CD14-positive monocyte (primary cell): Measurements from ENCODE around the gene CCBE1. TPM values are rescaled to one million over a fixed set of nuclear protein-coding genes. Genes with fewer than 3 reads are reported as not detected.

Source experiments
- DNase-seq, 3 donors: peaks; one replicate each; pipeline ENCODE4 v3.0.0-alpha.2; 2011 to 2022
- H2AFZ ChIP-seq: 2 replicates; pipeline ENCODE4 v1.6.0; 2012; ENCODE audit warnings: mild to moderate bottlenecking, low read depth, low read length, inconsistent platforms; ENCODE audit not compliant: insufficient read depth, poor library complexity, severe bottlenecking
- H3K27ac ChIP-seq, 2 donors: 1 replicate in 1 of 2; 2 replicates in 1 of 2; pipeline ENCODE4 v1.5.1; 2012 to 2013; ENCODE audit warnings: low read length in 2 of 2, control low read depth in 1 of 2, inconsistent platforms in 1 of 2, low read depth in 1 of 2, mild to moderate bottlenecking in 1 of 2
- H3K27me3 ChIP-seq, 2 donors: one replicate each; pipeline versions ENCODE4 v1.6.0 to v1.6.1; 2011 to 2013; ENCODE audit warnings: low read length in 2 of 2; ENCODE audit not compliant: control insufficient read depth in 2 of 2, insufficient read depth in 2 of 2
- H3K36me3 ChIP-seq, 2 donors: replicated peaks in 1 of 2; 1 replicate in 1 of 2; 2 replicates in 1 of 2; pipeline versions ENCODE4 v1.5.1 to v1.6.1; 2012 to 2013; ENCODE audit warnings: low read length in 2 of 2, control low read depth in 1 of 2, inconsistent platforms in 1 of 2, mild to moderate bottlenecking in 1 of 2; ENCODE audit not compliant: insufficient read depth in 2 of 2, control insufficient read depth in 1 of 2
- H3K4me1 ChIP-seq, 2 donors: 1 replicate in 1 of 2; 2 replicates in 1 of 2; pipeline versions ENCODE4 v1.5.1 to v1.6.1; 2012 to 2013; ENCODE audit warnings: low read length in 2 of 2, control low read depth in 1 of 2, inconsistent platforms in 1 of 2, mild to moderate bottlenecking in 1 of 2, moderate library complexity in 1 of 2; ENCODE audit not compliant: insufficient read depth in 2 of 2, control insufficient read depth in 1 of 2
- H3K4me2 ChIP-seq: replicated peaks from 2 replicates; pipeline ENCODE3; 2012; ENCODE audit warnings: low read length, moderate library complexity, mild to moderate bottlenecking; ENCODE audit not compliant: poor library complexity, severe bottlenecking; ENCODE audit errors: extremely low read depth
- H3K4me3 ChIP-seq, 3 experiments: fragments of 200-600 bp in 1 of 3; sonication (generic) in 1 of 3; replicated peaks in 1 of 3; 1 replicate in 2 of 3; 2 replicates in 1 of 3; pipeline ENCODE4 v1.5.1; 2011 to 2013; ENCODE audit warnings: low read length in 3 of 3, mild to moderate bottlenecking in 3 of 3, control low read depth in 2 of 3, low read depth in 2 of 3, inconsistent platforms in 1 of 3, moderate library complexity in 1 of 3
- H3K79me2 ChIP-seq: 2 replicates; pipeline ENCODE4 v1.6.0; 2012; ENCODE audit warnings: mild to moderate bottlenecking, control low read depth, inconsistent platforms, low read length, moderate library complexity; ENCODE audit not compliant: insufficient read depth
- H3K9ac ChIP-seq: 2 replicates; pipeline ENCODE4 v1.6.0; 2017; ENCODE audit warnings: low read length, mild to moderate bottlenecking; ENCODE audit not compliant: insufficient read depth, poor library complexity, severe bottlenecking
- H3K9me3 ChIP-seq, 2 donors: replicated peaks in 1 of 2; 1 replicate in 1 of 2; 2 replicates in 1 of 2; pipeline versions ENCODE4 v1.5.1 to v1.6.1; 2012 to 2013; ENCODE audit warnings: low read length in 2 of 2, control low read depth in 1 of 2; ENCODE audit not compliant: control insufficient read depth in 1 of 2, insufficient read depth in 1 of 2
- H4K20me1 ChIP-seq: 2 replicates; pipeline ENCODE4 v1.6.0; 2012; ENCODE audit warnings: mild to moderate bottlenecking, low read length, control low read depth, moderate library complexity; ENCODE audit not compliant: insufficient read depth
- H3K27ac Mint-ChIP-seq, 7 donors: one replicate each; pipeline ENCODE4 v1.8.0; 2020; ENCODE audit warnings: mild to moderate bottlenecking in 7 of 7, mixed read lengths in 7 of 7, moderate library complexity in 6 of 7, inconsistent platforms in 2 of 7
- H3K27me3 Mint-ChIP-seq, 3 donors: one replicate each; pipeline ENCODE4 v1.8.0; 2021 to 2022; ENCODE audit warnings: low read depth in 3 of 3, mild to moderate bottlenecking in 3 of 3, mixed read lengths in 3 of 3, moderate library complexity in 3 of 3, inconsistent platforms in 1 of 3
- H3K36me3 Mint-ChIP-seq, 2 donors: one replicate each; pipeline ENCODE4 v1.8.0; 2020; ENCODE audit warnings: mixed read lengths in 2 of 2, inconsistent platforms in 1 of 2, mild to moderate bottlenecking in 1 of 2
- H3K4me1 Mint-ChIP-seq: one replicate; pipeline ENCODE4 v1.8.0; 2020; ENCODE audit warnings: mild to moderate bottlenecking, mixed read lengths
- H3K4me3 Mint-ChIP-seq, 2 donors: one replicate each; pipeline ENCODE4 v1.8.0; 2020; ENCODE audit warnings: mild to moderate bottlenecking in 2 of 2, mixed read lengths in 2 of 2, moderate library complexity in 1 of 2
- H3K9me3 Mint-ChIP-seq, 7 donors: one replicate each; pipeline ENCODE4 v1.8.0; 2020 to 2022; ENCODE audit warnings: mixed read lengths in 7 of 7, mild to moderate bottlenecking in 6 of 7, moderate library complexity in 6 of 7, inconsistent platforms in 2 of 7
- WGBS: methylation state at CpG from one replicate; pipeline ENCODE4 v1.1.5; 2013; ENCODE audit warnings: missing lambda C conversion rate; ENCODE audit not compliant: insufficient coverage; 5-methylcytosine and 5-hydroxymethylcytosine counted together
- intact Hi-C, 2 donors: fragments of 100-400 bp; cut with micrococcal nuclease; formaldehyde crosslinking; loops; one replicate each; pipeline versions ENCODE4 v1.15.0 to v1.15.1; 2023
- polyA plus RNA-seq, 3 donors: library from polyadenylated mRNA; depleted of rRNA in 1 of 3; unstranded in 2 of 3; stranded (reverse) in 1 of 3; fragments of 300-500 nt in 2 of 3; fragments of >200 nt in 1 of 3; fragmentation: Illumina TruSeq in 2 of 3; gene quantifications; 1 replicate in 2 of 3; 2 replicates in 1 of 3; pipeline ENCODE4 v1.2.3, GENCODE V29; 2012 to 2021
- TF ChIP-seq, protein P1 (sequence below): fragments of 200-600 bp; IDR thresholded peaks from one replicate; pipeline ENCODE4 v1.8.0; 2022; ENCODE audit warnings: antibody characterized with exemption, mild to moderate bottlenecking

Gene CCBE1
- polyA plus RNA-seq, 3 donors = not detected

DNA sequence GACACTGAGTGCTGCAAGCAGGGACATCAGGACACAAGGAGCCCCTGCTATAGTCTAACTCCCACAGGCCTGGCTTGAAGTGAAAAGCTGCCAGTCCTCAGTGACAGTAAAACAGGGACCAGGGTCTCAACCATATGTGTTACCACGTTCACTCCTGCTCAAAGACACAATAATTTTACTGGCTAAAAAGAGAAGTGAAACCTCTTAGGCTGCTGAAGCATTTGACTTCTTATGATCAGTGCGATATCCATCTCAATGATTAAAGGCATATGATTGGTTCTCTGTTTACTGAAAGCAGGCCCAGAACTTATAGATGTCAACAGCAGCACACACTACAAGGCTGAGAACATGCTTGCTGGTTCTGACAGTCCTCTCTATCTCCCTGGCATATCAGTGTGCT lies 208.3 kb downstream of the CCBE1 start:
- H3K36me3 Mint-ChIP-seq = no peaks in the 10 kb centered on the region
- no peak overlapping the region for H3K4me3 Mint-ChIP-seq
- H3K79me2 ChIP-seq = no peaks in the 10 kb centered on the region
- H3K4me3 ChIP-seq = no peak overlapping the region
- intact Hi-C loops = no loop called here
- H3K27ac ChIP-seq = no peak overlapping the region
- H3K4me1 Mint-ChIP-seq = no peaks in the 10 kb centered on the region
- no peaks in the 10 kb centered on the region for H3K4me1 ChIP-seq
- no peak overlapping the region for H3K27ac Mint-ChIP-seq
- H3K27me3 Mint-ChIP-seq = peaks cover 0 to 4% (median 0%) of the 10 kb centered on the region in 3 donors
- H3K27me3 ChIP-seq = no peaks in the 10 kb centered on the region
- TF ChIP-seq, protein P1, sequence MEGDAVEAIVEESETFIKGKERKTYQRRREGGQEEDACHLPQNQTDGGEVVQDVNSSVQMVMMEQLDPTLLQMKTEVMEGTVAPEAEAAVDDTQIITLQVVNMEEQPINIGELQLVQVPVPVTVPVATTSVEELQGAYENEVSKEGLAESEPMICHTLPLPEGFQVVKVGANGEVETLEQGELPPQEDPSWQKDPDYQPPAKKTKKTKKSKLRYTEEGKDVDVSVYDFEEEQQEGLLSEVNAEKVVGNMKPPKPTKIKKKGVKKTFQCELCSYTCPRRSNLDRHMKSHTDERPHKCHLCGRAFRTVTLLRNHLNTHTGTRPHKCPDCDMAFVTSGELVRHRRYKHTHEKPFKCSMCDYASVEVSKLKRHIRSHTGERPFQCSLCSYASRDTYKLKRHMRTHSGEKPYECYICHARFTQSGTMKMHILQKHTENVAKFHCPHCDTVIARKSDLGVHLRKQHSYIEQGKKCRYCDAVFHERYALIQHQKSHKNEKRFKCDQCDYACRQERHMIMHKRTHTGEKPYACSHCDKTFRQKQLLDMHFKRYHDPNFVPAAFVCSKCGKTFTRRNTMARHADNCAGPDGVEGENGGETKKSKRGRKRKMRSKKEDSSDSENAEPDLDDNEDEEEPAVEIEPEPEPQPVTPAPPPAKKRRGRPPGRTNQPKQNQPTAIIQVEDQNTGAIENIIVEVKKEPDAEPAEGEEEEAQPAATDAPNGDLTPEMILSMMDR = no peak
- no peaks in the 10 kb centered on the region for H4K20me1 ChIP-seq
- WGBS = no CpG with 5 or more reads among the region's 2 CpGs
- no peaks in the 10 kb centered on the region for H3K36me3 ChIP-seq
- H2AFZ ChIP-seq = no peak overlapping the region
- H3K9me3 Mint-ChIP-seq = peaks cover 0 to 3% (median 0%) of the 10 kb centered on the region in 7 donors
- H3K9me3 ChIP-seq = no peaks in the 10 kb centered on the region
- no peak overlapping the region for H3K4me2 ChIP-seq
- DNase-seq = no peak
- no peak overlapping the region for H3K9ac ChIP-seq

DNA sequence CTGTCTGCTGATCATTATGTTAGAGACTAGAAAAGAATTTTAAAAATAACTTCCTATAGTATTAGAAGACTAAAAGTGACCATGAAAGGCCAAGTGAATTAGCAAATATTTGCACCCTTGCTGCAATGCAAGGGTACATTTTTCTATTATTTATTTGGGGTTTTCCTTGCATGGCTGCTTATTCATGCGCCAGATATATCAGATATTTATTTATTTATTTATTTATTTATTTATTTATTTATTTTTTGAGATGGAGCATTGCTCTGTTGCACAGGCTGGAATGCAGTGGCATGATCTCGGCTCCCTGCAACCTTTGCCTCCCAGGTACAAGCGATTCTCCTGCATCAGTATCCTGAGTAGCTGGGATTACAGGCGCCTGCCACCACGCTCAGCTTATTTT lies 211.8 kb downstream of the CCBE1 start:
- DNase-seq = no peak
- TF ChIP-seq, protein P1 = no peak
- H3K27ac ChIP-seq = no peak overlapping the region
- no peak overlapping the region for H3K4me2 ChIP-seq
- no peak overlapping the region for H3K27ac Mint-ChIP-seq
- H4K20me1 ChIP-seq = no peaks in the 10 kb centered on the region
- no peak overlapping the region for H2AFZ ChIP-seq
- H3K27me3 Mint-ChIP-seq = peaks cover 1 to 3% (median 3%) of the 10 kb centered on the region in 3 donors
- H3K9ac ChIP-seq = no peak overlapping the region
- no peaks in the 10 kb centered on the region for H3K79me2 ChIP-seq
- no peaks in the 10 kb centered on the region for H3K27me3 ChIP-seq
- H3K4me1 Mint-ChIP-seq = no peaks in the 10 kb centered on the region
- intact Hi-C loops = no loop called here
- no peak overlapping the region for H3K4me3 ChIP-seq
- no peak overlapping the region for H3K4me3 Mint-ChIP-seq
- H3K36me3 Mint-ChIP-seq = no peaks in the 10 kb centered on the region
- H3K4me1 ChIP-seq = no peaks in the 10 kb centered on the region
- no peaks in the 10 kb centered on the region for H3K9me3 ChIP-seq
- no peaks in the 10 kb centered on the region for H3K9me3 Mint-ChIP-seq
- no peaks in the 10 kb centered on the region for H3K36me3 ChIP-seq
- WGBS = 79% methylated on average over 4 of the region's 5 CpGs
